ENCODE results near the gene HIVEP2. TPM values are rescaled to one million over a fixed set of nuclear protein-coding genes. Genes with fewer than 3 reads are reported as not detected.

Gene HIVEP2
- polyA plus RNA-seq, 3 donors = 0.16 to 1.4 (median 0.64) TPM

DNA sequence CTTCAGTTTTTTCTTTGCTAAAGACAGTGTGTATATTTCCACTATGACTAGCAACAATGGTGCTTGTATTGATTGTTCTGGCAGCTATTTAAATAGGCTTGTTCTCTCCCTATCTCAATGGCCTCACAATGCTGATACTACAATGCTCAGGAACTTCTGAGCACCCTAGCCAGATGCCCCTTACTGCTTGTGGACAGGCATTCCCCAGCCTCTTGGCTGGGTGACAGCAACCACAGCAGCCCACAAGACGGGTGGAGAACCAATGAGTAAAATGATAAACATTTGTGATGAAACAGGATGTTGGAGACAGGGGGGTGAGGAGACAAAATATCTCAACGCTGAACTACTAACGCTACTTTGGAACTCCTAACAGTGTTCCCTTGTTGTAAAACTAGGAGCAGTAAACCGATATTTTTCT is 42.3 kb downstream of the HIVEP2 start:
- no peak for TF ChIP-seq CTCF (IDR thresholded peaks at IDR 0.05)
- H3K36me3 ChIP-seq (replicated peaks in 1 of 2; ENCODE audit: control insufficient read depth in 1 of 2, insufficient read depth in 2 of 2, low read length in 2 of 2) = no peaks in the 10 kb centered on the region
- H2AFZ ChIP-seq (ENCODE audit: insufficient read depth, low read depth, low read length, poor library complexity, severe bottlenecking) = peak overlapping the region; percentile 45
- no peaks in the 10 kb centered on the region for H3K79me2 ChIP-seq (ENCODE audit: insufficient read depth, low read length)
- no peaks in the 10 kb centered on the region for H4K20me1 ChIP-seq (ENCODE audit: insufficient read depth, low read length)
- H3K4me1 ChIP-seq (ENCODE audit: control insufficient read depth in 1 of 2, insufficient read depth in 2 of 2, low read length in 2 of 2) = peaks cover 8 to 13% of the 10 kb centered on the region in 2 donors
- Mint-ChIP-seq H3K36me3 (peaks cover 0 to 3% of the 10 kb centered on the region in 2 donors), H3K27me3 (ENCODE audit: low read depth in 3 of 3) (no peaks in the 10 kb centered on the region), H3K27ac (peak overlapping the region; percentile 8 to 86 (median 58)), H3K9me3 (peaks cover 0 to 1% (median 0%) of the 10 kb centered on the region in 7 donors), H3K4me3 (peak overlapping the region; percentile 37 to 60), H3K4me1 (peaks cover 23% of the 10 kb centered on the region)
- no peaks in the 10 kb centered on the region for H3K9me3 ChIP-seq (replicated peaks in 1 of 2; ENCODE audit: control insufficient read depth in 1 of 2, insufficient read depth in 1 of 2, low read length in 2 of 2)
- peak overlapping the region; percentile 40 for H3K4me2 ChIP-seq (replicated peaks; ENCODE audit: extremely low read depth, low read length, poor library complexity, severe bottlenecking)
- WGBS (ENCODE audit: insufficient coverage) = no CpG with 5 or more reads among the region's 4 CpGs
- no peak overlapping the region for H3K9ac ChIP-seq (ENCODE audit: insufficient read depth, low read length, poor library complexity, severe bottlenecking)
- no peak overlapping the region for H3K4me3 ChIP-seq (replicated peaks in 1 of 3; ENCODE audit: low read depth in 2 of 3, low read length in 3 of 3)
- peak overlapping the region in 1 of 2 donors; percentile 46 for H3K27ac ChIP-seq (ENCODE audit: low read depth in 1 of 2, low read length in 2 of 2)
- intact Hi-C loops (cut with micrococcal nuclease) = no loop called here
- DNase-seq = peak; percentile 41 to 83 (median 45)
- H3K27me3 ChIP-seq (ENCODE audit: control insufficient read depth in 2 of 2, insufficient read depth in 2 of 2, low read length in 2 of 2) = no peaks in the 10 kb centered on the region

DNA sequence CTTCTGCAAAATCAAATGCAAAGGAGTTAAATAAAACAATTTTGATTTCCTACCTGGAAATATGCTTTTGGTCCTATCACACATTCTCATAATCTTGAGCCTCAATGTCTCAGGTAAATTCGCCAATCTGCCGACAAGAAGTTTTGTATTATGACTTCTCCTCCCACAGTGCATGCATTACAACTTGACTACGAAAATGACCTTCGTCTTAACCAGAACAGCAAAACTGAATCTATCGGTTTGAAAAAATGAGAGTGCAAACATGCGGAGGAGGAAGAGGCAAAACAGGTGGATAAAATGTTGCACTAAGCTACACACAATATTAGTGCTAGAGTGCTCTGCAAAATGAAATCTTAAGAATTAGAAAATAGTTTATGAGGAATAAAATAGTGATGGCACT is 43.4 kb downstream of the HIVEP2 start:
- Histone ChIP-seq H3K4me3 (replicated peaks in 1 of 3; ENCODE audit: low read depth in 2 of 3, low read length in 3 of 3) (no peak overlapping the region), H3K4me2 (replicated peaks; ENCODE audit: extremely low read depth, low read length, poor library complexity, severe bottlenecking) (no peak overlapping the region), H2AFZ (ENCODE audit: insufficient read depth, low read depth, low read length, poor library complexity, severe bottlenecking) (no peak overlapping the region), H3K9me3 (replicated peaks in 1 of 2; ENCODE audit: control insufficient read depth in 1 of 2, insufficient read depth in 1 of 2, low read length in 2 of 2) (no peaks in the 10 kb centered on the region), H3K79me2 (ENCODE audit: insufficient read depth, low read length) (no peaks in the 10 kb centered on the region), H3K27me3 (ENCODE audit: control insufficient read depth in 2 of 2, insufficient read depth in 2 of 2, low read length in 2 of 2) (no peaks in the 10 kb centered on the region), H3K4me1 (ENCODE audit: control insufficient read depth in 1 of 2, insufficient read depth in 2 of 2, low read length in 2 of 2) (peaks cover 8 to 13% of the 10 kb centered on the region in 2 donors), H3K9ac (ENCODE audit: insufficient read depth, low read length, poor library complexity, severe bottlenecking) (no peak overlapping the region), H3K36me3 (replicated peaks in 1 of 2; ENCODE audit: control insufficient read depth in 1 of 2, insufficient read depth in 2 of 2, low read length in 2 of 2) (no peaks in the 10 kb centered on the region), H3K27ac (ENCODE audit: low read depth in 1 of 2, low read length in 2 of 2) (no peak overlapping the region), H4K20me1 (ENCODE audit: insufficient read depth, low read length) (no peaks in the 10 kb centered on the region)
- intact Hi-C loops (cut with micrococcal nuclease) = no loop called here
- no peak for TF ChIP-seq CTCF (IDR thresholded peaks at IDR 0.05)
- H3K27ac Mint-ChIP-seq = no peak overlapping the region
- 100% methylated on average over 3 of the region's 6 CpGs for WGBS (ENCODE audit: insufficient coverage)
- H3K9me3 Mint-ChIP-seq = no peaks in the 10 kb centered on the region
- H3K4me3 Mint-ChIP-seq = no peak overlapping the region
- peaks cover 23% of the 10 kb centered on the region for H3K4me1 Mint-ChIP-seq
- peaks cover 0 to 3% of the 10 kb centered on the region in 2 donors for H3K36me3 Mint-ChIP-seq
- H3K27me3 Mint-ChIP-seq (ENCODE audit: low read depth in 3 of 3) = no peaks in the 10 kb centered on the region
- no peak for DNase-seq
